ENCODE measurements around the gene BMPR1A.
"Not testable (repeated sequence)": the region's sequence is repeated elsewhere in the genome, so short reads cannot be mapped to it uniquely, and the experiment has no call there.

GRCh38 chr10:86735278-86735677 is 21.1 kb upstream of the BMPR1A start:
- TF ChIP-seq POLR2AphosphoS5, CTCF (IDR thresholded peaks at IDR 0.05): not testable (repeated sequence)
